Fibroblast of villous mesenchyme (primary cell): ENCODE measurements around the gene ASIC3. TPM values are rescaled to one million over a fixed set of nuclear protein-coding genes. Genes with fewer than 3 reads are reported as not detected.
A peak's percentile ranks its signal among the peaks of the same experiment; 100 is the strongest.

Experiments
- DNase-seq: peaks from one replicate; pipeline ENCODE4 v3.0.0-alpha.2; 2010; ENCODE audit warnings: low read depth
- H3K4me3 ChIP-seq: 2 replicates; pipeline ENCODE4 v1.5.1; 2011; ENCODE audit warnings: low read depth, mild to moderate bottlenecking, low read length
- total RNA-seq: library from RNA; depleted of rRNA; stranded (reverse); fragments of >200 nt; gene quantifications from 2 replicates; pipeline ENCODE4 v1.2.3, GENCODE V29; 2012
- TF ChIP-seq, protein P1 (sequence below): IDR thresholded peaks from 2 replicates; pipeline ENCODE4 v1.5.1; 2012; ENCODE audit warnings: low read depth, mild to moderate bottlenecking, low read length; ENCODE audit not compliant: insufficient read depth

The ASIC3 gene
- total RNA-seq, 1 donor: under 0.01 TPM

DNA sequence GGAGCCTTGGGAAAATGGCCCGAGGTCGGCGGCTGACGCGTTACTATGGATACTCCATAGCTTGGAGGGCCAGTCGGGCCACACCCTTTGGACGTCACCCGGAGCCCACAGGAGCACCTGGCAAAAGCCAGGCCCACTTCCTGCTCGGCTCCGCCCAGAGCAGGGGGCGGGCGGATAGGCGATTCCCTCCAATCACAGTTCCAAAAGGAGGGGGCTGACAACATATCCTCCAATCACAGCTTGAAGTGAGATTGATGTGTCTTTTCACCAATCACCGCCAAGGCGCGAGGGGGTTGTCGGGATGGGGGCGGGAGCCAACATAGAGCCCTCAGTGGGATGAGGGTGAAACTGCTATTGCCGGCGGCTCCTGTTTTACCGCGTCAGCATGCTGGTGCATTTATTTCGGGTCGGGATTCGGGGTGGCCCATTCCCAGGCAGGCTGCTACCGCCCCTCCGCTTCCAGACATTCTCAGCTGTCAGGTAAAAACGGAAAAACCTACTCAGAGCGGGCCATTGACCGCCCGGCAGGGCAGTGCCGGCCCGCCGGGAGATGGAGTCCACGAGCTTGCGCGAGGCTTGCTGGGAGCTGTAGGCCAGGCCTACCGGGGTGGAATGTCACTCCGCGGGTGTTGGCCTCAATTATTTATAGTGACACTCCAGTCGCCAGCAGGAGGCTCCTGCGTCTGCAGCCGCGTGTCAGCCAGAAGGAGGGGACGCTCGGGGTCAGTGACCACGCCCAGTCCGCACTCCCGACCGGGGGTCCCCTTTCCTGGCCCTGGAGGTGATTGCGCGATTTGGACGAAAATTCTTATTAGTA lies 20.0 kb upstream of the ASIC3 start, which contains the start of gene ABCB8:
TSS of gene ABCB8 (plus strand) at position 320 of the 817 bp plus-strand sequence. CDS start at position 386, 66 bp downstream.
- peak; percentile 100 for DNase-seq
- TF ChIP-seq, protein P1, sequence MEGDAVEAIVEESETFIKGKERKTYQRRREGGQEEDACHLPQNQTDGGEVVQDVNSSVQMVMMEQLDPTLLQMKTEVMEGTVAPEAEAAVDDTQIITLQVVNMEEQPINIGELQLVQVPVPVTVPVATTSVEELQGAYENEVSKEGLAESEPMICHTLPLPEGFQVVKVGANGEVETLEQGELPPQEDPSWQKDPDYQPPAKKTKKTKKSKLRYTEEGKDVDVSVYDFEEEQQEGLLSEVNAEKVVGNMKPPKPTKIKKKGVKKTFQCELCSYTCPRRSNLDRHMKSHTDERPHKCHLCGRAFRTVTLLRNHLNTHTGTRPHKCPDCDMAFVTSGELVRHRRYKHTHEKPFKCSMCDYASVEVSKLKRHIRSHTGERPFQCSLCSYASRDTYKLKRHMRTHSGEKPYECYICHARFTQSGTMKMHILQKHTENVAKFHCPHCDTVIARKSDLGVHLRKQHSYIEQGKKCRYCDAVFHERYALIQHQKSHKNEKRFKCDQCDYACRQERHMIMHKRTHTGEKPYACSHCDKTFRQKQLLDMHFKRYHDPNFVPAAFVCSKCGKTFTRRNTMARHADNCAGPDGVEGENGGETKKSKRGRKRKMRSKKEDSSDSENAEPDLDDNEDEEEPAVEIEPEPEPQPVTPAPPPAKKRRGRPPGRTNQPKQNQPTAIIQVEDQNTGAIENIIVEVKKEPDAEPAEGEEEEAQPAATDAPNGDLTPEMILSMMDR: peak; percentile 40
- H3K4me3 ChIP-seq: peak within 1 kb of the TSS; percentile 81

DNA sequence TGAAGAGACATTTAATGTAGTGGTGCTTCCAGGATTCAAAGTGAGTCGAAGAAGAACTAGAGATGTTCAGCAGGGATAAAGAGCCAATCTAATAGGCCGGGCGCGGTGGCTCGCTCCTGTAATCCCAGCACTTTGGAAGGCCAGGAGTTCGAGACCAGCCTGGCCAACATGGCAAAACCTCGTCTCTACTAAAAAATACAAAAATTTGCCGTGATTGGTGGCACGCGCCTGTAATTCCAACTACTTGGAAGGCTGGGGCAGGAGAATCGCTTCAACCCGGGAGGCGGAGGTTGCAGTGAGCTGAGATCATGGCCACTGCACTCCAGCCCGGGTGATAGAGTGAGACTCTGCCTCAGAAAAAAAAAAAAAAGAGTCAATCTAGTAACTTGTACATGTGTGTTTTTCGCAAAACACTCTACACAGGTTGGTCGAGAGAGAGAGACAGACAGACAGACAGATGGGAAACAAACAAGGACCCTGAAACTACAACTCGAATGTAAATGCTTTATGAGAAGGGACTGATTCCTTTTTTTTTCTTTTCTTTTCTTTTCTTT lies 19.3 kb upstream of the ASIC3 start:
- peak overlapping the region; percentile 81 for H3K4me3 ChIP-seq
- DNase-seq: no peak
- TF ChIP-seq, protein P1: no peak

DNA sequence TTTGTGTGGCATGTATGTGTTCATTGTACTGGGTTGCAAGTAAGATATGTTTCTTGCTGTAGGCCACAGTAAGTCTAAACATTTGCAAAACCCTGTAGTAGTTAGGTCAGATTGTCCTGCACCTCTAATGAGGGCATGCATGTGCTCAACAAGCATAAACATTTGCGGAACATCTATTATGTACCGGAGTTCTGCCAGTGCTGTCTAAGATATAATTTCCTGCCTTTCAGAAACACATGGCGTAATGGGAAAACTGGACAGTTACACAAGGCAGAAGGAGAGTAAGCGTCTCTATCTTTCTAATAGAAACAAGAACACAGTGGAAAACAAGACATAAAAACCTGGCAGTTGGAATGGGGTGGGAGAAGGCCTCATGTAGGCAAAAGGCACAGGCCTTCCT lies 17.3 kb upstream of the ASIC3 start:
- DNase-seq: peak; percentile 75
- TF ChIP-seq, protein P1: no peak
- H3K4me3 ChIP-seq: no peak overlapping the region

DNA sequence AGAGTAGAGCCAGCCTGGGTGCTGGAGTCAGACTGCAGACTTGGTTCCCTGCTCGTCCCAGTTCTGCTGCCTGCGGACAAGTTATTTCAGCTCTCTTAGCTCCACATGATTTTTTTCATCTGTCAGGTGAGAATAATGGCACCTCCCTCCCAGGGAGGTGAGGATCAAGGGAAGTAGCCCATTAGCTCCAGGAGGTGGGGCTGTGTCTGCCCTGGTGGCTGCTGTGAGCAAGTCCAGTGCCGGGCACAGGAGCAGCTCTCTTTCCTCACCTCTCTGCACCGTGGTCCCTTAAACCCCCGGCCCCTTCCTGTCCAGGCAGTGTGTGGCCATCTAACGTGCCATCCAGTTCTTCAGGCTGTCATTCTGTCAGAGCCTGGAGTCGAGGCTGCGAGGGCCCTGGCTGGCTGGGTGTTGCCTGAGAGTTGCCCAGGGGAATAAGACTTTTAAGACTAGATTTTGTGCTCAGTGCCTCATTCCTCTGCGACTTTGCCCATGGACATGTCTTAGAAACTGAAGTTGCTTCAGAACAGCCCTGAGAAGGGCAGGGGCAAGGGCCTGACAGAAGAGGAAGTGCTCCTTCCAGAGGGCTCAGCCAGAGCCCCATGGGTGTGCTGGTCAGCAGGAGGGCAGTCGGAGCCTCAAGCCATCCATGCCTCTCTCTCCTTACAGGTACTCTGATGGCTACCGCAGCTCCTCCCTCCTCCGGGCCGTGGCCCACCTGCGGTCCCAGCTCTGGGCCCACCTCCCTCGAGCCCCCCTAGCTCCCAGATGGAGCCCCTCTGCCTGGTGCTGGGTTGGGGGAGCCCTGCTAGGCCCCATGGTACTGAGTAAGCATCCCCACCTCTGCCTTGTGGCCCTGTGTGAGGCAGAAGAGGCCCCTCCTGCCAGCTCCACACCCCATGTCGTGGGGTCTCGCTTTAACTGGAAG lies 15.1 kb upstream of the ASIC3 start:
- DNase-seq: no peak
- TF ChIP-seq, protein P1: no peak
- H3K4me3 ChIP-seq: no peak overlapping the region

DNA sequence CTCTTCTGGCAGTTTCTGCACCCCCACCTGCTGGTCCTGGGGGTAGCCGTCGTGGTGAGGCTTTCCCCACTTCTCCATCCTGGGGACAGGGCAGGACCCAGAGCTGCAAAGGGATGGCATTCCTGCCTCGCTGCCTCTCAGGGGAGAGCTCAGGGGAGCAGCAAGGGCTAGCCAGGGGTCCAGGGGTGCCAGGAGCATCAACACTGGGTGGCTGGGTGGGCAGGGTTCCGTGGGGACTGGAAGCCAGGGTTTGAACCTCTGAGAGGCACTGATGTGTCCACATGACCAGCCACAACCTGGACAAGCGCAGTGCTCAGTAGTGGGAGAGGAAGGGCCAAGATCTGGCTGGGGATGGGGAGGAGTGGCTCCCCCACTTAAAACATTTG lies 14.5 kb upstream of the ASIC3 start:
- DNase-seq: no peak
- TF ChIP-seq, protein P1: no peak

DNA sequence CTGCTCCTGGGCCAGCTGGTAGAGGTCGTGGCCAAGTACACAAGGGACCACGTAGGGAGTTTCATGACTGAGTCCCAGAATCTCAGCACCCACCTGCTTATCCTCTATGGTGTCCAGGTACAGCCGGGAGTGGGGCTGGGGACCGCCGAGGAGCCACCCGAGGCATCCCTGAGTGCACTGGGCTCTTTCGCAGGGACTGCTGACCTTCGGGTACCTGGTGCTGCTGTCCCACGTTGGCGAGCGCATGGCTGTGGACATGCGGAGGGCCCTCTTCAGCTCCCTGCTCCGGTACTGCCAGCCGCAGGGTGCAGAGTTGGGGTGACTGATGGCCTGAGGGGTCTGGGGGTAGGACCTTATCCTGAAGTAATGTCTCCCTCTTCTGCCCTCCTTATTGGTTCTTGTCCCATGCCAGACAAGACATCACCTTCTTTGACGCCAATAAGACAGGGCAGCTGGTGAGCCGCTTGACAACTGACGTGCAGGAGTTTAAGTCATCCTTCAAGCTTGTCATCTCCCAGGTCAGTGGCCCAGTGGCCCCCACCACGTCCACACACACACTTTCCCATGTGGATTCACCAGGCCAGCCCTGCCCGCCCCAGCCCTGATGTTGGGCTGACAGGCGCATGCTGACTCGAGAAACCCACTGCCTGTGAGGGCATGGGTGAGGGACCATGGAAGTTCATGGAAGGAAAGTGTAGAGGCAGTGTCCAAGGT lies 13.9 kb upstream of the ASIC3 start:
- DNase-seq: no peak
- TF ChIP-seq, protein P1: no peak
- H3K4me3 ChIP-seq: no peak overlapping the region

More for the DNA sequence above, 14.5 kb upstream of the ASIC3 start:
- no peak overlapping the region for H3K4me3 ChIP-seq
